K562 (cell line): ENCODE results near the gene CBLIF. TPM values are rescaled to one million over a fixed set of nuclear protein-coding genes. Genes with fewer than 3 reads are reported as not detected.

Source experiments
- ATAC-seq: fragments of 200-7000 bp; cut with Tn5 transposase; 3 replicates; pipeline ENCODE4 v1.9.1; 2020; ENCODE audit warnings: moderate library complexity
- BruUV-seq: library from RNA; stranded (reverse); fragments of 400-500 nt; replicated peaks from 2 replicates; lab custom pipeline; 2021; lab: Mats Ljungman, UMichigan
- CTCF ChIA-PET: fragments of 300-600 bp; formaldehyde crosslinking; extraction: SDS; loops from one replicate; lab custom pipeline; 2021; ENCODE audit warnings: low intra/inter-chr PET ratio; lab: Yijun Ruan, JAX
- POLR2A ChIA-PET: fragments of 300-600, 350-650 bp; sonication (Branson Sonifier 250); formaldehyde crosslinking; extraction: SDS; loops from one replicate; lab custom pipeline; 2021; ENCODE audit warnings: antibody characterized with exemption, inconsistent platforms; lab: Yijun Ruan, JAX
- DNase-seq, 4 experiments: peaks; one replicate each; pipeline versions ENCODE4 v3.0.0 to v3.0.0-alpha.2; 2011 to 2018; ENCODE audit warnings: low spot score in 3 of 4, mixed read lengths in 3 of 4; ENCODE audit errors: extremely low read depth in 1 of 4
- FAIRE-seq: peaks from 2 replicates; lab custom pipeline; 2011; peaks lifted over from hg19 to GRCh38; lab: Jason Lieb, UNC
- H2AFZ ChIP-seq: 2 replicates; pipeline ENCODE4 v1.6.0; 2011; ENCODE audit warnings: low read depth, low read length, control low read depth, inconsistent platforms
- H3K27ac ChIP-seq: fragments of 200-600 bp; 3 replicates; pipeline ENCODE4 v1.8.0; 2011; ENCODE audit warnings: low read depth, mild to moderate bottlenecking, control low read depth, inconsistent platforms, low read length, moderate library complexity, mixed read lengths; ENCODE audit errors: extremely low read depth
- H3K27me3 ChIP-seq, 2 experiments: fragments of 300-600 bp in 1 of 2; 2 replicates in 1 of 2; 3 replicates in 1 of 2; pipeline versions ENCODE4 v1.6.0 to v1.8.0; 2011; ENCODE audit warnings: inconsistent platforms in 2 of 2, low read length in 2 of 2, mild to moderate bottlenecking in 1 of 2, mixed read lengths in 1 of 2, moderate library complexity in 1 of 2; ENCODE audit not compliant: control insufficient read depth in 2 of 2, insufficient read depth in 2 of 2
- H3K36me3 ChIP-seq: fragments of 300-600 bp; 3 replicates; pipeline ENCODE4 v1.8.0; 2011; ENCODE audit warnings: mild to moderate bottlenecking, low read length, inconsistent platforms; ENCODE audit not compliant: control insufficient read depth, insufficient read depth
- H3K4me1 ChIP-seq, 2 experiments: fragments of 200-600 bp in 1 of 2; replicated peaks in 1 of 2; 2 replicates in 1 of 2; 3 replicates in 1 of 2; pipeline versions ENCODE4 v1.5.1 to v1.8.0; 2011; ENCODE audit warnings: inconsistent platforms in 2 of 2, low read length in 2 of 2, mild to moderate bottlenecking in 1 of 2, mixed read lengths in 1 of 2, moderate library complexity in 1 of 2; ENCODE audit not compliant: control insufficient read depth in 2 of 2, insufficient read depth in 2 of 2
- H3K4me2 ChIP-seq: 2 replicates; pipeline ENCODE4 v1.6.1; 2011; ENCODE audit warnings: low read length, control low read depth, inconsistent platforms, mixed read lengths; ENCODE audit not compliant: insufficient read depth
- H3K4me3 ChIP-seq: fragments of 200-600 bp; sonication (generic), shearing (Covaris generic); 2 replicates; pipeline ENCODE4 v1.5.1; 2016; ENCODE audit warnings: control low read depth, inconsistent platforms
- H3K79me2 ChIP-seq: fragments of 200-600 bp; 3 replicates; pipeline ENCODE4 v1.8.0; 2011; ENCODE audit warnings: low read length, inconsistent platforms; ENCODE audit not compliant: control insufficient read depth, insufficient read depth
- H3K9ac ChIP-seq, 2 experiments: 2 replicates each; pipeline versions ENCODE4 v1.6.0 to v1.6.1; 2011; ENCODE audit warnings: low read depth in 2 of 2, low read length in 2 of 2, control low read depth in 1 of 2, inconsistent platforms in 1 of 2, mild to moderate bottlenecking in 1 of 2, mixed read lengths in 1 of 2; ENCODE audit not compliant: insufficient read depth in 1 of 2
- H3K9me1 ChIP-seq: one replicate; pipeline ENCODE4 v1.6.0; 2011; ENCODE audit warnings: inconsistent platforms, mild to moderate bottlenecking, low read length, moderate library complexity; ENCODE audit not compliant: control insufficient read depth, insufficient read depth
- H3K9me3 ChIP-seq: replicated peaks from 2 replicates; pipeline ENCODE4 v1.5.1; 2011; ENCODE audit warnings: low read depth, low read length, inconsistent platforms; ENCODE audit not compliant: control insufficient read depth, insufficient read depth
- H4K20me1 ChIP-seq: replicated peaks from 2 replicates; pipeline ENCODE4 v1.6.1; 2011; ENCODE audit warnings: low read length, inconsistent platforms, mixed read lengths; ENCODE audit not compliant: control insufficient read depth, insufficient read depth
- ARID1B ChIP-seq: fragments of 450-650 bp; IDR thresholded peaks from 2 replicates; pipeline ENCODE4 v1.6.1; 2016; ENCODE audit warnings: antibody characterized with exemption, mild to moderate bottlenecking, inconsistent platforms
- BRF1 ChIP-seq: IDR thresholded peaks from 3 replicates; pipeline ENCODE4 v1.6.1; 2011; ENCODE audit warnings: borderline replicate concordance, mild to moderate bottlenecking; ENCODE audit not compliant: insufficient read length; ENCODE audit errors: extremely low read depth
- ETS1 ChIP-seq: conservative IDR thresholded peaks from 2 replicates; pipeline ENCODE4 v1.6.1; 2011; ENCODE audit warnings: low read depth, mild to moderate bottlenecking, low read length; ENCODE audit not compliant: control insufficient read depth
- FOXK2 ChIP-seq, 2 experiments: fragments of 450-650 bp; IDR thresholded peaks in 1 of 2; conservative IDR thresholded peaks in 1 of 2; 2 replicates each; pipeline ENCODE4 v1.6.1; 2016; ENCODE audit warnings: low read depth in 2 of 2, mild to moderate bottlenecking in 1 of 2
- FOXP1 ChIP-seq: sonication (generic); formaldehyde crosslinking; IDR thresholded peaks from 2 replicates; pipeline ENCODE4 v1.8.0; 2022; ENCODE audit warnings: mild to moderate bottlenecking, missing genetic modification reagents
- MEF2D ChIP-seq: conservative IDR thresholded peaks from 2 replicates; pipeline ENCODE4 v1.6.1; 2016; ENCODE audit warnings: low read depth, missing genetic modification characterization, missing compliant biosample characterization
- PRMT5 ChIP-seq: sonication (generic); formaldehyde crosslinking; IDR thresholded peaks from 2 replicates; pipeline ENCODE4 v1.5.0; 2020; ENCODE audit warnings: missing genetic modification reagents
- SAP30 ChIP-seq: fragments of 200-600 bp; sonication (generic); IDR thresholded peaks from 2 replicates; pipeline ENCODE4 v1.6.1; 2012; ENCODE audit warnings: borderline replicate concordance, low read depth, mild to moderate bottlenecking, moderate library complexity, low read length, control low read depth, inconsistent platforms; ENCODE audit not compliant: insufficient read depth, poor library complexity, severe bottlenecking
- STAT5A ChIP-seq: IDR thresholded peaks from 2 replicates; pipeline ENCODE4 v1.6.1; 2012; ENCODE audit warnings: low read length, inconsistent platforms, borderline replicate concordance
- TCF3 ChIP-seq: sonication (generic); formaldehyde crosslinking; IDR thresholded peaks from 2 replicates; pipeline ENCODE4 v1.4.0; 2020; ENCODE audit warnings: mild to moderate bottlenecking, missing genetic modification reagents
- THAP12 ChIP-seq: fragments of 250-450 bp; sonication (Bioruptor Pico); IDR thresholded peaks from 2 replicates; pipeline ENCODE4 v1.9.0; 2021; ENCODE audit warnings: mild to moderate bottlenecking, inconsistent platforms
- ZFPM2 ChIP-seq: fragments of 250-450 bp; sonication (Bioruptor Pico); IDR thresholded peaks from 2 replicates; pipeline ENCODE4 v1.5.1; 2022; ENCODE audit warnings: mild to moderate bottlenecking
- ZNF316 ChIP-seq: fragments of 450-650 bp; IDR thresholded peaks from 2 replicates; pipeline ENCODE4 v1.6.1; 2016
- ZNF57 ChIP-seq: fragments of 450-650 bp; formaldehyde crosslinking; IDR thresholded peaks from 2 replicates; pipeline ENCODE4 v1.4.0; 2020; ENCODE audit warnings: mild to moderate bottlenecking, moderate library complexity
- ZNF707 ChIP-seq: fragments of 250-450 bp; sonication (Bioruptor Pico); conservative IDR thresholded peaks from 2 replicates; pipeline ENCODE4 v1.8.0; 2022; ENCODE audit warnings: inconsistent platforms, mild to moderate bottlenecking, moderate library complexity
- WGBS: fragments of 100-300 bp; shearing (Covaris generic); methylation state at CpG from one replicate; pipeline ENCODE4 v1.1.6; 2016; ENCODE audit warnings: low coverage, mixed read lengths; ENCODE audit not compliant: insufficient coverage; ENCODE audit errors: missing lambda C conversion rate; 5-methylcytosine and 5-hydroxymethylcytosine counted together
- in situ Hi-C: fragments of 300-500 bp; cut with MboI; formaldehyde crosslinking; loops from 4 replicates; pipeline ENCODE4 v1.15.0; 2018; ENCODE audit warnings: inconsistent platforms, mixed read lengths
- intact Hi-C: fragments of 100-400 bp; cut with micrococcal nuclease; formaldehyde crosslinking; loops from 2 replicates; pipeline ENCODE4 v1.14.2; 2022
- polyA plus RNA-seq, 8 experiments: library from polyadenylated mRNA; depleted of rRNA in 4 of 8; stranded (reverse) in 5 of 8; unstranded in 3 of 8; fragments of >200 nt; fragmentation: Nextera tagmentation in 2 of 8; fragmentation: Illumina TruSeq in 1 of 8; extraction: Ambion mirVana in 2 of 8; extraction: Trizol in 1 of 8; gene quantifications; 2 replicates each; pipeline versions ENCODE4 v1.2.1 to v1.2.3, GENCODE V29; 2011 to 2014; ENCODE audit warnings: inconsistent platforms in 1 of 8, missing spikeins in 1 of 8
- total RNA-seq, 7 experiments: library from RNA; depleted of rRNA in 6 of 7; stranded (reverse); fragments of >200 nt in 6 of 7; fragmentation: Illumina TruSeq in 2 of 7; extraction: Trizol in 2 of 7; gene quantifications; 2 replicates each; pipeline versions ENCODE4 v1.2.1 to v1.2.3, GENCODE V29; 2011 to 2021; ENCODE audit warnings: low replicate concordance in 1 of 7

CBLIF gene
- total and polyA plus RNA-seq, 9 of the 15 experiments (the other 6 are each of a cell fraction or from before 2014, with no cell fraction given): 0.07 to 0.83 (median 0.54) TPM

DNA sequence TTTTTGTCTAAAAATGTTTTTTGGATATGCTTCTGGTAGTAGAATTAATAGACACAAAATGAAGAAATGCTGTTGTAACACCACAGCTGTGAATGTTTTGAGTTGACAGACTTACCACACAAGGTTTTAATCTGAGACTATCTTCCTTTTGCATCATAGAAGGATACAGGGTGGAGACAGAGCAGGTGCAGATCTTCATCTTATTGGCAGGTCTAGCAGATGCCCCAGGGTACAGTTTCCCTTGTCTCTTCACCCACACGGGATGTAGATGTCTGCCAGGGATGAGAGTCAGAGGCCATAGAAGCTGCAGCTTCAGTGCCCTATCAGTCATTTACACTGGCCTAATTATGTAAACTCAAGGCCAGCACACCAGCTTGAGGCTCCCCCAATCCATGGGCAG is 34.3 kb upstream of the CBLIF start:
- no peaks in the 10 kb centered on the region for H4K20me1 ChIP-seq
- no peak overlapping the region for H3K27ac ChIP-seq
- FAIRE-seq (no peak), ATAC-seq (no peak), DNase-seq (no peak)
- no peak overlapping the region for H3K4me2 ChIP-seq
- WGBS: 27% methylated on average over 1 of the region's 1 CpG
- H3K9me1 ChIP-seq: no peaks in the 10 kb centered on the region
- H3K4me1 ChIP-seq: no peaks in the 10 kb centered on the region; a peak in 1 of 5 replicates
- in situ Hi-C loops (no loop called here), intact Hi-C loops (no loop called here)
- TF ChIP-seq ARID1B (no peak), PRMT5 (CRISPR knock-in tag) (no peak), ZNF316 (no peak), BRF1 (no peak), ZNF707 (no peak), FOXK2 (conservative IDR thresholded peaks at IDR 0.05 in 1 of 2, IDR thresholded peaks at IDR 0.05 in 1 of 2; ENCODE audit: low read depth in 2 of 2) (no peak), FOXP1 (CRISPR knock-in tag) (no peak)
- H3K79me2 ChIP-seq: no peaks in the 10 kb centered on the region
- no peak overlapping the region for H3K9ac ChIP-seq
- no peak overlapping the region for H3K4me3 ChIP-seq
- ChIA-PET CTCF (no interaction called here), POLR2A (no interaction called here)
- no peaks in the 10 kb centered on the region for H3K36me3 ChIP-seq
- no TSS peak for BruUV-seq
- H3K27me3 ChIP-seq: no peaks in the 10 kb centered on the region
- no peak overlapping the region for H2AFZ ChIP-seq
- no peaks in the 10 kb centered on the region for H3K9me3 ChIP-seq

DNA sequence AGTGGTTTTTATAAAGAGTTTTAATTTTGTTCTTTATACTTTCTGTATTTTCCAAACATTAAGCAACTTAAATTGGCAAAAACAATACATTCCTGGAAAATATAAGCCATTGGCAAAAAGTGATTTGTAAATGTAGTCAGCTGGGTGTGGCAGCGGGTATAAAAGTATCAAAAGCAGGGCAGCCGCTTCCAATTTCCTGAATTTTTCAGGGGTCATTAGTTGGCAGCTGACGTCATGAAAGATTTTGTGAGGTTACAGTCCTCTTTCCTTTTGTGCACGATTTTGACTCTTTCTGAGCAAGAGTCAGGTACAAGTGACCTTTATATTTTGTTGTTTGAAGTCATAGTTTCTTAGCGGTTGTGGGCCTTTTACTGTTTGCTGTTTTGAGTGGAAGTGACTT is 33.3 kb upstream of the CBLIF start, which contains the start of gene OOSP3:
Gene OOSP3 (plus strand): TSS at position 208 of the 400 bp plus-strand sequence. CDS start 27 bp downstream, at position 235.
- Histone ChIP-seq H3K27ac (no peak within 1 kb of the TSS), H2AFZ (peak within 1 kb of the TSS; percentile 61; the same call in 1 of the 2 replicates), H3K36me3 (no peaks in the 10 kb centered on the region), H3K27me3 (no peaks in the 10 kb centered on the region), H3K4me1 (no peaks in the 10 kb centered on the region; a peak in 1 of 5 replicates), H3K4me3 (no peak within 1 kb of the TSS), H3K4me2 (no peak within 1 kb of the TSS), H3K79me2 (no peaks in the 10 kb centered on the region), H3K9me3 (no peaks in the 10 kb centered on the region), H3K9ac (no peak within 1 kb of the TSS), H4K20me1 (no peaks in the 10 kb centered on the region), H3K9me1 (no peaks in the 10 kb centered on the region)
- no TSS peak for BruUV-seq
- intact Hi-C loops: no loop called here
- FAIRE-seq (no peak), ATAC-seq (no peak), DNase-seq (no peak)
- CTCF ChIA-PET: no interaction called here
- POLR2A ChIA-PET: no interaction called here
- WGBS: 52% methylated on average over 5 of the region's 5 CpGs
- in situ Hi-C loops: no loop called here
- TF ChIP-seq ZFPM2 (CRISPR knock-in tag): no peak
- no peak for TF ChIP-seq MEF2D (tag)
- no peak for TF ChIP-seq ZNF57
- no peak for TF ChIP-seq SAP30
- no peak for TF ChIP-seq TCF3 (CRISPR knock-in tag)
- no peak for TF ChIP-seq ETS1
- no peak for TF ChIP-seq STAT5A
- no peak for TF ChIP-seq THAP12 (CRISPR knock-in tag)
